Uterus (tissue), 4 donors: ENCODE measurements around the gene GRIN2A. TPM values are rescaled to one million over a fixed set of nuclear protein-coding genes. Genes with fewer than 3 reads are reported as not detected.

ENCODE experiments used
- DNase-seq, 2 donors: peaks; one replicate each; pipeline ENCODE4 v3.0.0-alpha.2; 2019 to 2020
- H3K27ac ChIP-seq, 2 donors: fragments of 200-600 bp; sonication (generic); 1 replicate in 1 of 2; 2 replicates in 1 of 2; pipeline ENCODE4 v1.5.1; 2016 to 2018
- H3K27me3 ChIP-seq, 2 donors: fragments of 200-600 bp; sonication (generic); one replicate each; pipeline ENCODE4 v1.5.1; 2018 to 2019; ENCODE audit warnings: control low read depth in 1 of 2
- H3K36me3 ChIP-seq, 2 donors: fragments of 200-600 bp; sonication (generic); one replicate each; pipeline ENCODE4 v1.5.1; 2019; ENCODE audit warnings: control low read depth in 1 of 2
- H3K4me1 ChIP-seq, 2 donors: fragments of 200-600 bp; sonication (generic); one replicate each; pipeline ENCODE4 v1.5.1; 2018 to 2019; ENCODE audit warnings: control low read depth in 1 of 2
- H3K4me3 ChIP-seq, 2 donors: fragments of 200-600 bp; sonication (generic); 1 replicate in 1 of 2; 2 replicates in 1 of 2; pipeline ENCODE4 v1.5.1; 2018 to 2019; ENCODE audit warnings: mild to moderate bottlenecking in 1 of 2
- H3K9me3 ChIP-seq, 2 donors: fragments of 200-600 bp; sonication (generic); one replicate each; pipeline ENCODE4 v1.5.1; 2019; ENCODE audit warnings: control low read depth in 1 of 2
- POLR2A ChIP-seq, 2 donors: fragments of 450-650 bp; IDR thresholded peaks; one replicate each; pipeline ENCODE4 v1.6.1; 2016; ENCODE audit warnings: antibody characterized with exemption in 2 of 2, mild to moderate bottlenecking in 1 of 2, moderate library complexity in 1 of 2
- intact Hi-C: fragments of 100-400 bp; cut with DNase I; formaldehyde crosslinking; loops from one replicate; pipeline ENCODE4 v1.15.1; 2023; ENCODE audit warnings: low total_unique reads
- small RNA-seq: library from RNA; depleted of rRNA; stranded (forward); fragments of <200 nt; gene quantifications from one replicate; pipeline ENCODE3, GENCODE V24; 2016
- total RNA-seq, 4 donors: library from RNA; depleted of rRNA in 3 of 4; stranded (reverse); fragments of >200 nt in 3 of 4; gene quantifications; one replicate each; pipeline versions ENCODE4 v1.1.0 to v1.2.4, GENCODE V29; 2014 to 2023
- TF ChIP-seq, protein P1 (sequence below), 4 experiments: fragments of 200-600 bp in 2 of 4; fragments of 450-650 bp in 2 of 4; sonication (generic) in 2 of 4; IDR thresholded peaks; one replicate each; pipeline ENCODE4 v1.5.1; 2016 to 2019; ENCODE audit warnings: antibody characterized with exemption in 4 of 4, mild to moderate bottlenecking in 2 of 4, moderate library complexity in 1 of 4
- donor health status: DM: yes; HTN: yes; CAD: no.

GRIN2A gene
- total RNA-seq, 4 donors from 2014 or later = under 0.01 to 2.4 (median 0.56) TPM

DNA sequence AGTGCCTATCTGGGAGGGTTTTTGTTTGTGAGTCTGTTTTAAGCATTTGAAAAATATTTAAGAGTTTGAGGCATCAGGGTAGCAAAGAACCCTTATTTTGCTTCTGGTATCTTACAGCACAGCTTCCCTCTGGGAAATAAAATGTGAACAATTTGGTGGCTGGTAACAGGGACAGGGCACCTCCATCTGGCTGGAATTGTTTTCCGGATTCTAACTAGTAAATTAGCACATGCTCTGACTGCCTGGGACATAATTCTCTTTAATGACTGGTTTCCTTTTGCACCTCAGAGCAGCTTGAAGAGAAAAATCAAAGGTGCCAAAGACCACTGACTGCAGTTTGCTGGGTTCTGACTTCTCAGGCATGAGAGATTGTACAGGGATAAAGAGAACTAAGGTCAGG is 469.1 kb downstream of the GRIN2A start:
- Histone ChIP-seq H3K27ac (no peak overlapping the region), H3K4me1 (no peaks in the 10 kb centered on the region), H3K4me3 (no peak overlapping the region), H3K9me3 (no peaks in the 10 kb centered on the region), H3K27me3 (no peaks in the 10 kb centered on the region), H3K36me3 (no peaks in the 10 kb centered on the region)
- DNase-seq = no peak
- intact Hi-C loops = no loop called here
- TF ChIP-seq, protein P1, sequence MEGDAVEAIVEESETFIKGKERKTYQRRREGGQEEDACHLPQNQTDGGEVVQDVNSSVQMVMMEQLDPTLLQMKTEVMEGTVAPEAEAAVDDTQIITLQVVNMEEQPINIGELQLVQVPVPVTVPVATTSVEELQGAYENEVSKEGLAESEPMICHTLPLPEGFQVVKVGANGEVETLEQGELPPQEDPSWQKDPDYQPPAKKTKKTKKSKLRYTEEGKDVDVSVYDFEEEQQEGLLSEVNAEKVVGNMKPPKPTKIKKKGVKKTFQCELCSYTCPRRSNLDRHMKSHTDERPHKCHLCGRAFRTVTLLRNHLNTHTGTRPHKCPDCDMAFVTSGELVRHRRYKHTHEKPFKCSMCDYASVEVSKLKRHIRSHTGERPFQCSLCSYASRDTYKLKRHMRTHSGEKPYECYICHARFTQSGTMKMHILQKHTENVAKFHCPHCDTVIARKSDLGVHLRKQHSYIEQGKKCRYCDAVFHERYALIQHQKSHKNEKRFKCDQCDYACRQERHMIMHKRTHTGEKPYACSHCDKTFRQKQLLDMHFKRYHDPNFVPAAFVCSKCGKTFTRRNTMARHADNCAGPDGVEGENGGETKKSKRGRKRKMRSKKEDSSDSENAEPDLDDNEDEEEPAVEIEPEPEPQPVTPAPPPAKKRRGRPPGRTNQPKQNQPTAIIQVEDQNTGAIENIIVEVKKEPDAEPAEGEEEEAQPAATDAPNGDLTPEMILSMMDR (IDR thresholded peaks at IDR 0.05) = no peak
- TF ChIP-seq POLR2A (IDR thresholded peaks at IDR 0.05) = no peak

DNA sequence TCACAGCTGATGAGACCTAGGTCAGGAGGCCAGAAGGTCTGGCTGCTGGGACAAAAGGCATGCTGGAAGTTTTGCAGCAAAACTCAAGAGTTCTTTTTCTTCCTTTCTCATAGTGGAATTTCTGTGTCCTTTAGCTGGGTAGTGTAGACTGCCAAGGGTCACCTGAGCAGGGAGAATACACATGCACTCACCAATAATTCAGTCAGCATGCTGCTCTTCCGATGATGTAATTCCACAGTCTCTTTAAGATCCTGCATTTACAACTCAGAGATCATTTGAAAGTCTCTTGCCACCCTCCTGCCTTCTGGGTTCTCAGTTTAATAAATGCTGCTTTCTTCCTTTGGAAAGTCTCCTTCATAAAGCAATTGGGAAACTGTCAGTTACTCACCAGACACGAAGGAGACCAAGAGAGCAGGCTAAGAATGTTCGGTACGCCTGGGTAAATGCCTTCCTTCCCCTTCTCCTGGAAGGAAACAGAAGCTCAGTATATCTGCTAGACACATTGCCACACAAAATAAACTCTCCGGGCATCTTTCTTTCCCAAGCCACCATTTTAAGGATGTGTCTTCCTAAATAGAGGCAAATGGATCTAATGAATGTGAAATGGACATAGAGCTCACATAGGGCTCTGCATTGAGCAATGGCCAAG is 473.1 kb downstream of the GRIN2A start:
- Histone ChIP-seq H3K9me3 (no peaks in the 10 kb centered on the region), H3K4me3 (no peak overlapping the region), H3K27me3 (no peaks in the 10 kb centered on the region), H3K4me1 (no peaks in the 10 kb centered on the region), H3K36me3 (no peaks in the 10 kb centered on the region), H3K27ac (no peak overlapping the region)
- no peak for DNase-seq
- intact Hi-C loops = no loop called here
- TF ChIP-seq, protein P1 (IDR thresholded peaks at IDR 0.05) = no peak
- TF ChIP-seq POLR2A (IDR thresholded peaks at IDR 0.05) = no peak

DNA sequence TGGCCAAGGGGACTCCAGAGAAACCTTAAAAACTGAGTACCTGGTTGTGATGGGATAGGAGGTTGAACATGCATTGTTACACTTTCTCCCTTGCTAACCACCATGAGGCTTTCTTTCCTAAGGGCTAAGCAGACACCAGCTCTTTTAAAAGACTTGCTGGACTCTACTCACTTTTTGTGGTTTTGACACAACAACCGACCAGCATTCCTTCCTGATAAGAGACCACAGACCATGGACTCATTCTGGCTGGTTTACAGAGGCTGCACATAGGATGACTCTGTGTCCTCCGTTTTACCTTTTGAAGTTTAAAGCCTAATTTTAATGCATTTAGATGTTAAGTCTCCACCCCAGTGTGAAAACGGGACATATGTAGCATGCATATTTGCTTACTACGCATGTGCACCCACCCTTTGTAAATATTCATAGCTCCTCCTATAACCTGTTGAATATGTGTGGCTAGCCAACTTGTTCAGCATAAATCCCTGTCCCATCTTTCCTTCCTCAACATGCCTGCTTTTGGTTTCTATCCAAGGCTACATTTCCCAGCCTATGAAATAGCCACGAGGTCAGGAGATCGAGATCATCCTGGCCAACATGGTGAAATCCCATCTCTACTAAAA is 475.9 kb downstream of the GRIN2A start:
- Histone ChIP-seq H3K27ac (no peak overlapping the region), H3K4me1 (no peaks in the 10 kb centered on the region), H3K27me3 (no peaks in the 10 kb centered on the region), H3K9me3 (no peaks in the 10 kb centered on the region), H3K4me3 (no peak overlapping the region), H3K36me3 (no peaks in the 10 kb centered on the region)
- intact Hi-C loops = no loop called here
- no peak for DNase-seq
- TF ChIP-seq, protein P1 (IDR thresholded peaks at IDR 0.05) = no peak
- TF ChIP-seq POLR2A (IDR thresholded peaks at IDR 0.05) = no peak

DNA sequence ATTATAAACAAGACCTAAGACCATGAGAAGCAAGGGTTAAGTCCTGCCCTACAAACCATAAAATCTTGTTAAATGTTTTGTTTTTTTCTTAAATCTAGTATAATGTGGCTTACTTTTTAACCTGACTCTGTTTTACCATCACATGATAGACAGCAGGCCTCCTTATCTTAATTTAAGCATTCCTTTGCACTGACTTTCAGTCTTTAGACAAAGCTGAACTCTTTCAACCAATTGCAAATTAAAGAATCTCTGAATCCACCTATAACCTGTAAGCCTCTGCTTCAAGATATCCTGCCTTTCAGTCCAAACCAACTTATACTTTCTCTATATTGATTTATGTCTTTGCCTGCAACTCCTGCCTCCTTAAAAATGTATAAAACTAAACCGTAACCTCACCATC is 478.5 kb downstream of the GRIN2A start:
- Histone ChIP-seq H3K4me3 (no peak overlapping the region), H3K9me3 (no peaks in the 10 kb centered on the region), H3K4me1 (no peaks in the 10 kb centered on the region), H3K36me3 (no peaks in the 10 kb centered on the region), H3K27ac (no peak overlapping the region), H3K27me3 (no peaks in the 10 kb centered on the region)
- TF ChIP-seq, protein P1 (IDR thresholded peaks at IDR 0.05) = no peak
- TF ChIP-seq POLR2A (IDR thresholded peaks at IDR 0.05) = no peak
- DNase-seq = no peak
- intact Hi-C loops = no loop called here

Small RNA genes within 50 kb of the gene (small RNA-seq; reads per million reads assigned to genes)
- not detected for gene RN7SL493P

Other genes starting within 250 kb of the GRIN2A start
- 10 to 100 TPM in 1 of 4 donors, 1 to 10 TPM in 2, not detected in 1; 6.4 to 21.7 (median 6.9) TPM for gene ATF7IP2, start 203.6 kb upstream of the GRIN2A start, total RNA-seq